ENCODE measurements around the gene PCDHGA12. TPM values are rescaled to one million over a fixed set of nuclear protein-coding genes. Genes with fewer than 3 reads are reported as not detected.

Gene PCDHGA12
- total RNA-seq, 3 donors from 2014 or later, result 9.8 to 12.0 (median 11.1) TPM

- H3K27me3 ChIP-seq, result no peaks in the 10 kb centered on the region
- intact Hi-C loops (cut with DNase I; ENCODE audit: low total_unique reads), result no loop called here
- TF ChIP-seq POLR2AphosphoS5 (IDR thresholded peaks at IDR 0.05), result no peak
- TF ChIP-seq POLR2A (IDR thresholded peaks at IDR 0.05), result no peak
- TF ChIP-seq CTCF (IDR thresholded peaks at IDR 0.05), result no peak
Observed at GRCh38 chr5:141440341-141440740, 10.0 kb downstream of the PCDHGA12 start.

GRCh38 chr5:141441571-141442170, 11.4 kb downstream of the PCDHGA12 start:
- H3K9me3 ChIP-seq, result peaks cover 91 to 97% of the 10 kb centered on the region in 2 donors
- intact Hi-C loops (cut with DNase I; ENCODE audit: low total_unique reads), result no loop called here
- no peak overlapping the region for H3K27ac ChIP-seq
- H3K27me3 ChIP-seq, result no peaks in the 10 kb centered on the region
- no peak for TF ChIP-seq CTCF (IDR thresholded peaks at IDR 0.05)
- TF ChIP-seq POLR2AphosphoS5 (IDR thresholded peaks at IDR 0.05), result no peak
- no peak for TF ChIP-seq POLR2A (IDR thresholded peaks at IDR 0.05)
- no peak for DNase-seq (ENCODE audit: low spot score in 2 of 2)
- no peaks in the 10 kb centered on the region for H3K4me1 ChIP-seq
- H3K4me3 ChIP-seq, result peak overlapping the region in 1 of 3 donors; percentile 13
- no peaks in the 10 kb centered on the region for H3K36me3 ChIP-seq

More at GRCh38 chr5:141440341-141440740, 10.0 kb downstream of the PCDHGA12 start:
- Histone ChIP-seq H3K9me3 (peaks cover 89 to 97% of the 10 kb centered on the region in 2 donors), H3K36me3 (no peaks in the 10 kb centered on the region), H3K4me1 (no peaks in the 10 kb centered on the region), H3K27ac (no peak overlapping the region), H3K4me3 (no peak overlapping the region)
- no peak for DNase-seq (ENCODE audit: low spot score in 2 of 2)

GRCh38 chr5:141465351-141465750, 35.0 kb downstream of the PCDHGA12 start:
- peaks cover 4 to 11% of the 10 kb centered on the region in 2 donors for H3K9me3 ChIP-seq
- no peak for DNase-seq (ENCODE audit: low spot score in 2 of 2)
- no peak overlapping the region for H3K27ac ChIP-seq
- no peaks in the 10 kb centered on the region for H3K36me3 ChIP-seq
- no peaks in the 10 kb centered on the region for H3K27me3 ChIP-seq
- no peak overlapping the region for H3K4me3 ChIP-seq
- TF ChIP-seq POLR2AphosphoS5 (IDR thresholded peaks at IDR 0.05), result no peak
- no peak for TF ChIP-seq CTCF (IDR thresholded peaks at IDR 0.05)
- TF ChIP-seq POLR2A (IDR thresholded peaks at IDR 0.05), result no peak
- intact Hi-C loops (cut with DNase I; ENCODE audit: low total_unique reads), result no loop called here
- no peaks in the 10 kb centered on the region for H3K4me1 ChIP-seq

GRCh38 chr5:141475625-141476131, 45.4 kb downstream of the PCDHGA12 start, which contains the start of gene PCDHGC3:
PCDHGC3 (plus strand) TSS chr5:141475966; CDS start chr5:141476117, 151 bp downstream.
- peak; percentile 90 to 93 for DNase-seq (ENCODE audit: low spot score in 2 of 2)
- H3K36me3 ChIP-seq, result no peaks in the 10 kb centered on the region
- no peaks in the 10 kb centered on the region for H3K27me3 ChIP-seq
- no peaks in the 10 kb centered on the region for H3K9me3 ChIP-seq
- TF ChIP-seq POLR2A (IDR thresholded peaks at IDR 0.05) (no peak), POLR2AphosphoS5 (IDR thresholded peaks at IDR 0.05) (peak; percentile 16 to 85 (median 72)), CTCF (IDR thresholded peaks at IDR 0.05) (peak; percentile 4 to 20 (median 20))
- intact Hi-C loops (cut with DNase I; ENCODE audit: low total_unique reads), result no loop called here
- H3K4me1 ChIP-seq, result peaks cover 0 to 14% of the 10 kb centered on the region in 2 donors
- peak within 1 kb of the TSS; percentile 93 to 94 for H3K27ac ChIP-seq
- peak within 1 kb of the TSS; percentile 71 to 78 (median 74) for H3K4me3 ChIP-seq
